Measurements from ENCODE around the gene FIGNL1. TPM values are rescaled to one million over a fixed set of nuclear protein-coding genes. Genes with fewer than 3 reads are reported as not detected.

Gene FIGNL1
- total RNA-seq, 1 donor from 2014 or later: 7.6 TPM

GRCh38 chr7:50448823-50449222 lies 1.3 kb downstream of the FIGNL1 start:
- Mint-ChIP-seq H3K4me1 (ENCODE audit: unreplicated experiment) (peaks cover 15% of the 10 kb centered on the region), H3K27ac (ENCODE audit: unreplicated experiment) (no peak overlapping the region), H3K27me3 (ENCODE audit: unreplicated experiment) (peaks cover 8% of the 10 kb centered on the region), H3K4me3 (ENCODE audit: unreplicated experiment) (no peak overlapping the region), H3K36me3 (ENCODE audit: unreplicated experiment) (peaks cover 14% of the 10 kb centered on the region), H3K9me3 (ENCODE audit: unreplicated experiment) (no peaks in the 10 kb centered on the region)
- no peak for DNase-seq (ENCODE audit: extremely low spot score, unreplicated experiment)
- TF ChIP-seq CTCF (IDR thresholded peaks at IDR 0.05): no peak

- Mint-ChIP-seq H3K9me3 (ENCODE audit: unreplicated experiment) (no peaks in the 10 kb centered on the region), H3K27me3 (ENCODE audit: unreplicated experiment) (no peaks in the 10 kb centered on the region), H3K4me3 (ENCODE audit: unreplicated experiment) (no peak overlapping the region), H3K27ac (ENCODE audit: unreplicated experiment) (no peak overlapping the region), H3K4me1 (ENCODE audit: unreplicated experiment) (peaks cover 15% of the 10 kb centered on the region), H3K36me3 (ENCODE audit: unreplicated experiment) (peaks cover 14% of the 10 kb centered on the region)
- no peak for DNase-seq (ENCODE audit: extremely low spot score, unreplicated experiment)
- no peak for TF ChIP-seq CTCF (IDR thresholded peaks at IDR 0.05)
Observed at GRCh38 chr7:50446542-50446960, 3.6 kb downstream of the FIGNL1 start.

- H3K27ac Mint-ChIP-seq (ENCODE audit: unreplicated experiment): peak overlapping the region; percentile 65
- no peaks in the 10 kb centered on the region for H3K27me3 Mint-ChIP-seq (ENCODE audit: unreplicated experiment)
- peaks cover 3% of the 10 kb centered on the region for H3K36me3 Mint-ChIP-seq (ENCODE audit: unreplicated experiment)
- peaks cover 18% of the 10 kb centered on the region for H3K4me1 Mint-ChIP-seq (ENCODE audit: unreplicated experiment)
- no peak for DNase-seq (ENCODE audit: extremely low spot score, unreplicated experiment)
- no peak for TF ChIP-seq CTCF (IDR thresholded peaks at IDR 0.05)
- no peak overlapping the region for H3K4me3 Mint-ChIP-seq (ENCODE audit: unreplicated experiment)
- peaks cover 4% of the 10 kb centered on the region for H3K9me3 Mint-ChIP-seq (ENCODE audit: unreplicated experiment)
Observed at GRCh38 chr7:50436133-50436806, 13.9 kb downstream of the FIGNL1 start.

GRCh38 chr7:50431722-50432305 lies 18.3 kb downstream of the FIGNL1 start:
- no peak overlapping the region for H3K27ac Mint-ChIP-seq (ENCODE audit: unreplicated experiment)
- TF ChIP-seq CTCF (IDR thresholded peaks at IDR 0.05): no peak
- no peaks in the 10 kb centered on the region for H3K9me3 Mint-ChIP-seq (ENCODE audit: unreplicated experiment)
- H3K4me3 Mint-ChIP-seq (ENCODE audit: unreplicated experiment): no peak overlapping the region
- DNase-seq (ENCODE audit: extremely low spot score, unreplicated experiment): no peak
- H3K27me3 Mint-ChIP-seq (ENCODE audit: unreplicated experiment): no peaks in the 10 kb centered on the region
- no peaks in the 10 kb centered on the region for H3K36me3 Mint-ChIP-seq (ENCODE audit: unreplicated experiment)
- H3K4me1 Mint-ChIP-seq (ENCODE audit: unreplicated experiment): peaks cover 15% of the 10 kb centered on the region

GRCh38 chr7:50431316-50431715 lies 18.8 kb downstream of the FIGNL1 start:
- Mint-ChIP-seq H3K36me3 (ENCODE audit: unreplicated experiment) (no peaks in the 10 kb centered on the region), H3K4me3 (ENCODE audit: unreplicated experiment) (no peak overlapping the region), H3K27ac (ENCODE audit: unreplicated experiment) (no peak overlapping the region), H3K9me3 (ENCODE audit: unreplicated experiment) (no peaks in the 10 kb centered on the region), H3K27me3 (ENCODE audit: unreplicated experiment) (no peaks in the 10 kb centered on the region), H3K4me1 (ENCODE audit: unreplicated experiment) (peaks cover 10% of the 10 kb centered on the region)
- DNase-seq (ENCODE audit: extremely low spot score, unreplicated experiment): no peak
- no peak for TF ChIP-seq CTCF (IDR thresholded peaks at IDR 0.05)
